DMS53 treated with DMSO at 0.1 percent for 48 hours (cell line): Measurements from ENCODE around the gene FADS3.

ENCODE experiments used
- DNase-seq: peaks from one replicate; lab custom pipeline; 2025; ENCODE audit not compliant: unreplicated experiment; lab: John Stamatoyannopoulos, UW

The FADS3 gene

DNA sequence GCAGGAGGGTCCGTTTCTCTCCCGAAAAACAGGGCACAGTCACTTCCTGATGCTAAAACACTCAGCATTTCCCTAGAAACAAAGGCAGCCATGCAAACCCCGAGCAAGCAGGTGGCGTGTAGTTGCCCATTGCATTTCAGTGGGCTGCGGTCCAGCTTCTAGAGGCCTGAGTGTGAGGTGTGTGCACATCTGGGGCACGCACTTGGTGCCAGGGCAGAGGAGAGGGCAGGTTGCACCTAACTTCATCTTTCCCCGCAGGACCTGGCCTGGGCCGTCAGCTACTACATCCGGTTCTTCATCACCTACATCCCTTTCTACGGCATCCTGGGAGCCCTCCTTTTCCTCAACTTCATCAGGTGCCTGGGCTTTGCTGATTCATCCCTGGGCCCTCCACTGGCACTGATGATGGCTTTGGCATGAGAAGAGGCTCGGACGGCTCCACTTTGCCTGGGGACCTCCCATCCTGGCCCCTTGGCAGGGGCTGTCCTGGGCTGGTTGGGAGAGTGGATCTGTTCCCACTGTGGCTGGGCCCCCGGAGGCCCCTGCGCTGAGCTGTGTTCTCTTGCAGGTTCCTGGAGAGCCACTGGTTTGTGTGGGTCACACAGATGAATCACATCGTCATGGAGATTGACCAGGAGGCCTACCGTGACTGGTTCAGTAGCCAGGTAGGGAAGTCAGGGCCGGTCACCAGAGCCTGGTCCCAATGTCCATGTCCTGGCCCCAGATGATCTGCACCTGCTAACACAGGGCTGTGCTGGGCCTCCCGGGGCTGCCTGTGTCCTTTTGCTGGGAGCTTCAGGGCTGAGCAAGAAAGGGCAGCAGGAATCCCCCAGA lies 28.4 kb downstream of the FADS3 start:
- no peak for DNase-seq

DNA sequence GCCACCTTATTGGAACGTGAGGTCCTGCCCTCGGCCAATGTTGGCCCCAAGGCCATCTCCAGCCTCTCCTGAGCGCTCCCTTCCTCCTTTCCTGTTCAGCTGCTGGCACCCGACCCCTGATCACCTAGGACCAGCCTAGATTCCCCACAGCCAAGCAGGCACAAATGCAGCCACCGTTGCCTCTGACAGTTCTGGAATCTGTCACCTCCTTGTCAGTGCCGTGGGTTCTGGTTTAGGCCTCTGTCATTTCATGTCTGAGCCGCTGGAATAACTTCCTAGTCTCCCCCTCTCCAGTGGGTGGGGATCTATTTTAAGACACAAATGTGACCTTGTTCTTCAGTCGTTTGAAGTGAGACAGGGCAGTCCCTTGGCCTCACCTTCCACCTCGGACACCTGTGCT lies 29.7 kb downstream of the FADS3 start:
- DNase-seq, result no peak

DNA sequence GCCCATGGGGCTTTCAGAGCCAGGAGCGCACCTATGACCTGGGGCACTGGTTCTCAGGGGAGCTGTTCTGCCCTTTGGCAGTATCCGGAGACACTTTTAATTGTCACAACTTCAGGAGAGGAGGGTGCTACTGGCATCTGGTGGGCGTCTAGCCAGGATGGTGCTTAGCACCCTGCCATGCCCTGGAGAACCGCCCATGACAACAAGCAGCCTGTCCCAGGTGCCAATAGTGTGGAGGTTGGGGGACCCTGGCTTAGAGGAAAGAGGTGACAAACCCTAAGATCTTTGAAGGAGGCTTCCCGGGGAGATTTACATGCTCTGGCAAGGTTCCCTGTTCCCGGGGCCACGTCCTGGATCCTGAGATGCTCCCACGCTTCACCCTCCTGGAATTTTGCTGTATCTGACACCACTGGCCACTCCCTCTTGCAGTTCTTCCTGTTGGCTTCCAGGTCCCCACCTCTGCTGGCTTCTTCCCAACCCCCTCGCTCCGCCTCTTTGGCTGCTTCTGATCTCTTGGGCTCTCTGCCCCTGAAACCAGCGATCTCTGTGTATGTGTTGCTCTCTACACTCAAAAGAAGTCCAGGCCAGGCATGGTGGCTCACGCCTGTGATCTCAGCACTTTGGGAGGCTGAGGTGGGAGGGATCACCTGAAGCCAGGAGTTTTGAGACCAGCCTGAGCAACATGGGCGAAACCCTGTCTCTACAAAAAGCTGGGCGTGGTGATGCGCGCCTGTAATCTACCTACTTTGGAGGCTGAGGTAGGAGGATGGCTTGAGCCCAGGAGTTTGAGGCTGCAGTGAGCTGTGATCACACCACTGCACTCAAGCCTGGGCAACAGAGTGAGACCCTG lies 31.1 kb downstream of the FADS3 start:
- no peak for DNase-seq

DNA sequence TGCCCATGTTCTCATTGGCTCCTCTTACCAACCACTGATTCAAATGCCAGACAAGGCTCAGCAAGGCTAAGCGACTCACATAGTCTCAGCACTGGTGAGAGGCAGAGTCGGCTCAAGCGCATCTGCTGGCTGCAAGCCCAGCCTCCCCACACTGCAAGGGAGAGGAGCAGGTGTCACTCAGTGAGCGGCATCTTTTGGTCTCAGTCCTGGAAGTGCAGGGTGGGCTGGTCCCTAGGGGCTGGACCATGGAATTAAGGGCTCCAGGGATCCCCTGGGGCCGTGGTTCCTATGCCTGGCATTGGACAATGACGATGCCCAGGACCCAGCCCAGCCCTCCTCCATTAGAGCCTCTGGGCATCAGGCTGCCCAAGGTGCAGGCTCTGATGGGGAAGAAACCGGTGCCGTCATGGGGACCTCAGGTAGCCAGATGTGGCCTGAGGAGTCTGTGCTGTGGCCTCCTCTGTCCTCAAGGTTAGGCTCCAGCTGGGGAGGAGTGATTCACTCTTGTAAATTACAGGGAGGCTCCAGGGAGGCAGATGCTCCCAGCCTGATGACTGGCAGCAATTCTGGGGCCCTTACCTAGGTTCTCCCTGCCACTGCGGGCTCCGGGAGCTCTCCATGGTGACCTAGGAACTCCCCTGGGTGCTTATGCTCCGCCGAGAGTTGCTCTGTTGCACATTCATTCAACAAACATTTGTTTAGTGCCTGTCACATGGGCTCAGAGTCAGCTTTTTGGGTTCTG lies 35.2 kb downstream of the FADS3 start:
- no peak for DNase-seq

DNA sequence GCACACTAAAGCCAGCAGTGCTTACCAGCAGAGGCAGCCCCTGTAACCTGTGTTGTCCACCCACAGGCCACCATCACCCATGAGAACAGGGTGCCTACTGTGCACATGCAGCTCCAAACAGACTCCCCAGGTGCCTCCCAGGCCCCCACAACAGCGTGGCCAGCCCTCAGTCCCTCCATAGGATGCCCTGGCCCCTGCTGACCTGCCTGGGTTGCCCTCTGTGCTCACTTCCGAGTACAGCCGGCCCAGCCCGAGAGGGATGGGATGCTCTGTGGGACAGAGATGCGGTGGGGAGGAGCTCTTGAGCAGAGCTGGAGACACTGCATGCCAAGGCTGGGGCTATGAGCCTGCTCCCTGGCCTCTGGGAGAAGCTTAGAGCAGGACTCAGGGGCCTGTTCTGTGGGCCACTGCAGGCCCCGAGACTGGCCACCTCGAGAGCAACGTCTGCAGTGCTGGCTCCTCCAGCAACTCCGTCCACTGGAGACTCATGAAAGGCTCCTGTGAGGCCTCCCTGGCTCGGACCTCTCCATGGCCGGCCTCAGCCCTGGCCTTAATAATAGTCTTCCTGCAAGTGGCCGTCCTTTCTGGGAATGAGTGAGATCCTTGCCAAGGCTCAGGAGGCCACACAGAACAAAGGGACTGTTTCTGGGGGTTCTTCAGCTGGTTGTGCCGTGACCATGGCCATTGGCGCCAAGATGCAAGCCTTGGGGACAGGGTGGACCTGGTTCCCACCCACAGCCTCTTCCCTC lies 36.2 kb downstream of the FADS3 start:
- no peak for DNase-seq

DNA sequence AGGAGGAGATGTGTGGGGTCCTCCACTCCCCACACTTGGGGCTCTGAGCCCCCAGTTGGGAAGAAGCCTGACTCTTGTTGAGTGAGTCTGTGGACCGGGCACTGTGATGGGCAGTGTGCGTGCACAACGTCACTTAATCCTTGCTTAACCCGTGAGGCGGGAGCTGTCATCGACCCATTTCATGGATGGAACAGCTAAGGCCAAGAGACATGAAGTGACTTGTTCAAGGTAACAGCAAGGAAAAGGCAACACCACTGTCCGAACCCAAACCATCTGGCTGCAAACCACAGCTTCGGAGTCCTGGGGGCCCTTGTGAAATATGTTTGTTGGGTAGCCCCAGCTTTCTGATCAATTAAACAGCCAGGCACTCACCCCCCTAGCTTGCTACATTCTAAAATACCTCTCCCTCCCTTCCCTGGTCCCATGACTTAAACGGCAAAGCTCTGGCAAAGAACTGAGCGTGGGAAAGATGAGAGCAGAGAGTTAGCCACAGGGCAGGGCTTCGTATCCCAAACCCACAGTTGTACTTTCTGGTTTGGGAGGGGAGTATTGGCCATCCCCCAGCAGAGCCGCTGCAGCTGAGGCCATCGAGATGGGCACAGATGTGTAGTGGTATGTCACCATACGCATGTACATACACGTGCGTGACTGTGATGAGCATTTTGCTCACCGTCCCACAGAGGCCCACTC lies 37.0 kb downstream of the FADS3 start:
- DNase-seq, result no peak

DNA sequence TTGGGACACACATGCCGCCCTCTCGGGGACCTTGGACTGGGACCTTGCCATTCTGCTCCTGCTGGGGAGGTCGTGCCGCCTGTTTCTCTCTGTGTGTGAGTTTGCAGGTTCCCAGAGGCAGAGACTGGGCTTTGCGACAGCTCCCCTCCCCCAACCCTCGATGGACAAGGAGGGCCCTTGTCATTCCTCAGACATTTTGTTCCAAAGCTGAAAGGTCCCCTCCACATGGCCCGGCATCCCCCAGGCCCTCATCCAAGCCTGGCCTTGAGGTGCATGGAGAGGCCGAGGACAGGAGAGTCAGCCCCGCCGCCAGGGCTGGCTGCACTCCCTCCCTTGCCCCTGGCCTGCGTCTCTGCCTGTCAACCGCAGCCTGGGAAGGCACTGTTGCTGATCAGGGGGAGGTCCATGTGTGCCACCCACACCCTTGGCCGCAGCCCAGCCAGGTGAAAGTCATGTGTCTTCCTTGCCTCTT lies 37.6 kb downstream of the FADS3 start:
- DNase-seq, result no peak

DNA sequence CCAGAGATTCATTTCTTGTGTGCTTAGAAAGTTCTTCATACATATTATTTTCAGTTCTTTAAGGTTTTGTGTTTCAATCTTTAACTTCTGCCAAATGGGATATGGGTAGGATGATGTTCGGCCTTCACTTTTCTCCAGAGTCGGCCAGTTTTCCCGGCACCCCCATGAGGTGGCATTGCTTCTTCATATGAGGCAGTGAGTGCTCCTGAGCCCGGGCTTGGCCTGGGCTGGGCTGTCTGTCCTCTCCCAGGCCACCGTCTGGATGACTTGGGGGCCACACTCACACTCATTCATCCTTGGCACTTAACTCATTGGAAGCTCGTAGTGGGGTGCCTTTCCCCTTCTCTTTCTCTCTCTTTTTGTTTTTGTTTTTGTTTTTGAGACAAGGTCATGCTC lies 39.4 kb downstream of the FADS3 start:
- DNase-seq, result no peak

DNA sequence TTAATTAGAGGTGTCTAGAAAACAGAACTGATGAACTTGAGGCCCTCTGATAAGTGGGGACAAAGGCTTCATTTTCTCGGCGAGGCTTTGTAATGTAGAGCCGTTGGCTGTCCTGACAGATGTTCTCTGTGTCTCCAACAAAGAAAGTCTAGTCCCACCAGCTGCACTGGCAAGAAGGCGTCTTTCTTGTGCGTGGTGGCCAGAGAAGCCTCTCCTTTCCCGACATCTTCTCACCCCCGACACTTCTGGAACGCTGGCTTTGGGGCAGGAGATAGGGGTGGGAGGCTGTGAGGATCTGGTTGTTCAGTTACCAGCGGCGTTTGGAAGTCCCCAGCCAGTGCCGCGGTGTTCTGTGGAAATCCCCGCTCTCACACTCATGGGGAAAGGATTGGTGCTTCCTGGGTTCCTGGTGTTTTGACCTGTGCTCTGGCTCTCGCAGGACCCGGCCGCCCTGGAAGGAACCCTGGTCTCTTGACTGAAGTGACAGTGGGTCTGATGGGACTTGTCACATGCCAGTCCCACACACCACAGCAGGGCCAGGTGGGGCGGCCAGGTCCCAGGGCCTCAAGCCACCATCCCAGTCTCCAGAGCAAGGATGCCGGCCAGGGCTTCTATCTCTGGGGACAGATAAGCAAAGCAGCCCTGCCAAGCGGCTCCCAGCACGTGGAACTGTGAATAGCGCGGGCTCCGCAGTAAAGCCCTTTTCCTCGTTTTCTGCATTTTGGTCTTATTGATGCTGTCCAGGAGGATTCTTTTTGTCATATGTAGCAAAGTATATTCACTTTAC lies 40.0 kb downstream of the FADS3 start:
- no peak for DNase-seq

DNA sequence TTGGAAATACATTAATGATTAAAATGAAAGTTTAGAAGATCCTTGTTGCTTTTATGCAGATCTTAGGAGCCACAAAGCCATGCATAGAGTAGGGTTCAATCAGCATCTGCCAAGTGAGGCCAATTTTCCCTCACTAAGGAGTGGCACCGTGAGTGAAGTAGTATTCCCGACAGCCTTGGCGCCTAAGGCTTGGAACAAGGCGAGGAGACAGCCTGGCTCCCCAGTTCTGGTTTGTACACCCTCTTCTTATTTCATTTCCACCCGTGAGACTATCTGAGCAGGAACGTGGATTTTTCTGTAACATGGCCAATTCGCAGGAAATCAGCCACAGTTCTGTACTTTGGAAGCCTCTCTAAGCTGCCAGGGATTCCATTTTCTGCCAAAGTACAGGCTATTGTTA lies 40.7 kb downstream of the FADS3 start:
- no peak for DNase-seq

DNA sequence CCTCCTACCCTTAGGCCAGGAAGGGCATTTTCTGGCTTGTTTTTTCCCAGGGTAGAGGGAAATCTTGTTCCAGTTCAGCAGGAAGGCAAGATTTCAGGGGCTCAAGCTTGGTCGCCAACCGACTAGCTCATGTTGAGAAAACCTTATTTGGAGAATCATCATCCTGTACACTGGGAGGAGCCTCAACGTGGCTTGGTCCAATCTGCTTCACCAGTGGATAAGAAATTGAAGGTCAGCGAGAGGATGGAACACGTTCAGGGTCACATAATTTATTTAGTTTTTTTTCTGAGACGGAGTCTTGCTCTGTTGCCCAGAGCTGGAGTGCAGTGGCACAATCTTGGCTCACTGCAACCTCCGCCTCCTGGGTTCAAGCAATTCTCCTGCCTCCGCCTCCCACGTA lies 42.7 kb downstream of the FADS3 start:
- DNase-seq, result no peak

DNA sequence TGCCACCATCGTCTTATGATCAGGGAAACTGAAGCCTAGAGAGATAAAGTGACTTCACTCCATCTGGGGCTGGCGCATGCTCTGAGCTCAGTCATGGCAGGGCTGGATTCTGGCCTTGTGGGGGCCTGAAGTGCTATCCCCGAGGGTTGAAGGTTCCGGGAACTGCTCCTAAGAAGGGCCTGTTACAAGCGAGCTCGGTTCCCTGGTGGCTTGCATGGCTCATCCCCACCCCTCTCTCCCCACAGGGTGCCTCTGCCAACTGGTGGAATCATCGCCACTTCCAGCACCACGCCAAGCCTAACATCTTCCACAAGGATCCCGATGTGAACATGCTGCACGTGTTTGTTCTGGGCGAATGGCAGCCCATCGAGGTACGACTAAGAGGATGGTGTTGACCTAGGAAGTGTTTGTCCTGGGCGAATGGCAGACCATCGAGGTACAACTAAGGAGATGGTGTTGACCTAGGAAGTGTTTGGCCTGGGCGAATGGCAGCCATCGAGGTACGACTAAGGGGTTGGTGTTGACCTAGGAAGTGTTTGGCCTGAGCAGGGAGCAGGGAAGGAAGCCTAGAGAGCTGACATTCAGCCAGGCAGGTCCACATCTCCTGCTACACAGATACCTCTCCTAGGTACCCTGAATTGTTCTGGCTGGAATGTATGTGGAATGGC lies 43.3 kb downstream of the FADS3 start:
- DNase-seq, result no peak

DNA sequence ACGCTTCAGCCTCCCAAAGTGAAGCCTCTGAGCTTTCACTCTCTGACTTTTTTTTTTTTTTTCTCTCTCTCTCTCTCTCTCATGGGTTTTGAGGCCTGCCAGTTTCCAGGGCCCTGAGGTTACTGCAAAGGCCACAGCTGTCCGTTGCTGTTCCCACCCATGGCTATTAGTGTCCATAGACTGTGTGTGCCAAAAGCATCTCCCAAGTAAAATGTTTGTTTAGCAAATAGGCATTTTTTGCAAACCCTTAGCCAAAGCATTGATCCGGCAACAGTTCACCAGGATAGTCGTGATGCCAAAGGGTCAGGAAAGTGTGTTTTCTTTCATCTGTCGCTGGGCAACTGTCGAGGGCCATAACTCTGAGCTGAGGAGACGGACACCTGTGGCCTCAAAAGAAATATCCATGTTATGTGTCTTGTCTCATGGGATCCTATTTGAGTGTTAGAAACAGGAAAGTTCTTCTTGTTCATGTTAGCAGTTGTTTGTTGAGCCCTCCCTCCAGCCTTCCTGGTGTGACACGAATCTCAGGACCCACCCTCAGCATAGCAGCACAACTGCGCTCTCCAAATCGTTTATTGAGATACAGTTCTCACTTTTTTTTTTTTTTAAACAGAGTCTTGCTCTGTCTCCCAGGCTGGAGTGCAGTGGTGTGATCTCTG lies 44.9 kb downstream of the FADS3 start:
- no peak for DNase-seq

DNA sequence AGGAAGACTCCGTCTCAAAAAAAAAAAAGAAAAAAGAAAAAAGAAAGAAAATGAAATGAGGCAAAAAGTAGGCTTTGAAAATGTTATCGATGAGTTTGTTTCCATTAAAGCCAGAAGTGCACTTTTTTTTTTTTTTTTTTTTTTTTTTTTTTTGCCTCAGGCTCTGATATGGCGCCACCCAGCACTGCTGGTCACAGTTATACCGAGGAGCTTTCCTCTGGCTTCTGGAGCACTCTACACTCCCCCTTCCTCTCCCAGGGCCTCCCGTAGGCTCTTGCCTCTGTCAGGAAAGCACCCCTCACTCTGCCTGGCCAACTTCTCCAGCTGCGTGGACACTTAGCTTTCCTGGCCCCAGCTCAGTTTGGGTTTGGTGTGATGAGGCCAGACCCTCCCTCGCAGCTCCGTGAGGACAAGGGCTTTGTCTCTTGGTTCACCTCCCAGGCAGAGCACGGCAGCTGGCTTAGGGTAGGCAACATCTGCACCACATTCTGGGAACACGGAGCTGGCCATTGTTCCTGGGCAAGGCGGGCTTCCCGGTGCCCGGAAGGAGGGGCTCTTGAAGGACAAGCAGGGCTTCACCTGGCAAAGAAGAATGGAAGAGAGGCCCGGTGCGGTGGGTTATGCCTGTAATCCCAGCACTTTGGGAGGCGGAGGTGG lies 46.3 kb downstream of the FADS3 start:
- DNase-seq, result no peak

DNA sequence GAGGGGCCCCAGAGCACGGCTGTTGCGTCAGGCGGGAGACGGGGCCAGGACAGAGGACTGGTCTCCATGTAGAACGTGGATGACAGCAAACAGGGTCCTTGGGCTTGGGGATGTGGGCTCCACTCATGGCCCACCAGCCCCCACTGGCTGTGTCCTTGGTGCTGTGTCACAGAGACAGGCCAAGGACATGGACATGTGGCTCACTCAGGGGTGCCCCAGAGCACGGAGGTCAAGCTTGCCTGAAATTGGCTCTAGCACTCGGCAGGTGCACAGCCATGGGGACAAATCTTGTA lies 48.9 kb downstream of the FADS3 start:
- no peak for DNase-seq

DNA sequence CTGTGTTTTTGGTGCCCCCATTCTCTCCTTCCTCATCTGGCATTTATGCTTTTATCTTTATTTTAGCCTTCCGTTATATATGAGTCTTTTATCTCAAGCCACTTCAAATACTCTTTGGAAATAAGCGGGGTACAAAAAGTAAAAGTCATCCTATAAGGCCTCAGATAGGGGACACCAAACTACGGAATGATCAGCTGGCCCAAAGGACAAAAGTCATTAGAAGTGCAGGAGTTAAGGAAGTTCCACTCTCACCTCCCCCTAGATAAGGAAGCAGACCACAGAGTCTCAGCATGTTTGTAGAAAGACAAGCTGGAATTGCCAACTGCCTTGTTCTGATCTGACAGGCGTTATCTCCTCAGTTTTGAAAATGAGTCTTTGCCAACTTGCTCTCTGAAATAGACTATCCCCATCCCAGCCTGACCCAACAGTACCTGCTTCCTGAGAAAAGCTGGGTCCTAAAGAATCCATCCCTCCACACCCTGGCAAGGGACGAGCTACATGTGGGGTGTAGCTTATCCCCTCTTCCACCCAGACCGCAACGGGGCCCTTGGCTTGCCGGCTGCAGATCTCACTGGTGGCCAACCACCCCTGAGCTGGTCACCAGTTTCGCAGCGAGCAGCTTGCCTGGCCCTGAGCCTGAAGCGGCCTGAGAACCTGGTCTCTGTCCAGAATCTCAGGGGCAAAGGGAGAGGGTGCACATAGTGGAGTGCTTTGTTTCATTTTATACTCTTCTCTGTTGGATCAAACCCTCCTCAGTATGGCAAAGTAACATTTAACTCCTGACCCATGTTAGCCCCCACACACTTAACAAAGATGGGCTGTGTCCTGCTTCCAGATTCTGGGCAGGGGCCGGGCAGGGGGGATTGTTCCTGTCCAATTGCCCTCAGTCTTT lies 49.5 kb downstream of the FADS3 start:
- no peak for DNase-seq

DNA sequence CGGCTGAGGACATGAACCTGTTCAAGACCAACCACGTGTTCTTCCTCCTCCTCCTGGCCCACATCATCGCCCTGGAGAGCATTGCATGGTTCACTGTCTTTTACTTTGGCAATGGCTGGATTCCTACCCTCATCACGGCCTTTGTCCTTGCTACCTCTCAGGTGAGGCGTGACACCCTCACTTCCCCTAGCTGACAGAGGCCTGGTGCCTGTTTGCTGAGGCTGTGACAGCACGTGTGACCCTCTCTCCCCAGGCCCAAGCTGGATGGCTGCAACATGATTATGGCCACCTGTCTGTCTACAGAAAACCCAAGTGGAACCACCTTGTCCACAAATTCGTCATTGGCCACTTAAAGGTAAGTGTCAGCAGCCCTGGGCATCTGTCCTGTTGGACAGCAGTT lies 51.0 kb downstream of the FADS3 start:
- DNase-seq, result no peak
